HG03521 (cell line): ENCODE data around the gene CNTNAP3.
"Not testable (repeated sequence)": the region's sequence is repeated elsewhere in the genome, so short reads cannot be mapped to it uniquely, and the experiment has no call there.

Source experiments
- ATAC-seq: cut with Tn5 transposase; IDR thresholded peaks from one replicate; pipeline ENCODE4 v1.9.1; 2021; ENCODE audit warnings: mild to moderate bottlenecking, moderate library complexity; ENCODE audit not compliant: unreplicated experiment

The CNTNAP3 gene

GRCh38 chr9:39078621-39079256 is 209.2 kb downstream of the CNTNAP3 start:
- not testable (repeated sequence) for ATAC-seq

GRCh38 chr9:39073537-39073936 is 214.4 kb downstream of the CNTNAP3 start:
- ATAC-seq: not testable (repeated sequence)

GRCh38 chr9:39067683-39068082 is 220.3 kb downstream of the CNTNAP3 start:
- not testable (repeated sequence) for ATAC-seq

- ATAC-seq: not testable (repeated sequence)
These were observed 225.0 kb downstream of the CNTNAP3 start for GRCh38 chr9:39062966-39063365.

GRCh38 chr9:39054453-39054852 is 233.5 kb downstream of the CNTNAP3 start:
- not testable (repeated sequence) for ATAC-seq

- not testable (repeated sequence) for ATAC-seq
These were observed 241.1 kb downstream of the CNTNAP3 start for GRCh38 chr9:39046833-39047232.

- ATAC-seq: not testable (repeated sequence)
These were observed 245.6 kb downstream of the CNTNAP3 start for GRCh38 chr9:39042352-39042803.

- ATAC-seq: not testable (repeated sequence)
These were observed 246.2 kb downstream of the CNTNAP3 start for GRCh38 chr9:39041774-39042173.

GRCh38 chr9:39039148-39039547 is 248.8 kb downstream of the CNTNAP3 start:
- ATAC-seq: not testable (repeated sequence)

- ATAC-seq: not testable (repeated sequence)
These were observed 249.7 kb downstream of the CNTNAP3 start for GRCh38 chr9:39038221-39038620.

- ATAC-seq: not testable (repeated sequence)
These were observed 254.1 kb downstream of the CNTNAP3 start for GRCh38 chr9:39033849-39034248.

- not testable (repeated sequence) for ATAC-seq
These were observed 257.6 kb downstream of the CNTNAP3 start for GRCh38 chr9:39030204-39031019.

GRCh38 chr9:39028855-39029254 is 259.1 kb downstream of the CNTNAP3 start:
- ATAC-seq: not testable (repeated sequence)

- not testable (repeated sequence) for ATAC-seq
These were observed 259.8 kb downstream of the CNTNAP3 start for GRCh38 chr9:39028168-39028567.

GRCh38 chr9:39025911-39026588 is 261.9 kb downstream of the CNTNAP3 start:
- ATAC-seq: not testable (repeated sequence)
